Gastrocnemius medialis (tissue), 4 donors: Measurements from ENCODE around the gene RAB11B. TPM values are rescaled to one million over a fixed set of nuclear protein-coding genes. Genes with fewer than 3 reads are reported as not detected.

Source experiments
- ATAC-seq, 2 donors: fragments of 150-250 bp; one replicate each; pipeline ENCODE4 v1.9.1; 2016
- DNase-seq, 2 donors: peaks; one replicate each; pipeline ENCODE4 v3.0.0-alpha.2; 2019
- H3K27ac ChIP-seq, 4 donors: fragments of 200-600 bp; sonication (generic); 1 replicate in 1 of 4; 2 replicates in 3 of 4; pipeline ENCODE4 v1.5.1; 2016 to 2018; ENCODE audit warnings: mild to moderate bottlenecking in 2 of 4, moderate library complexity in 1 of 4
- H3K27me3 ChIP-seq, 3 donors: fragments of 200-600 bp; sonication (generic) in 2 of 3; 1 replicate in 1 of 3; 2 replicates in 2 of 3; pipeline versions ENCODE4 v1.5.1 to v1.6.0; 2016 to 2019; ENCODE audit warnings: mild to moderate bottlenecking in 1 of 3, moderate library complexity in 1 of 3
- H3K36me3 ChIP-seq, 2 donors: fragments of 200-600 bp; sonication (generic) in 1 of 2; one replicate each; pipeline ENCODE4 v1.5.1; 2017 to 2018
- H3K4me1 ChIP-seq, 2 donors: fragments of 200-600 bp; sonication (generic) in 1 of 2; one replicate each; pipeline ENCODE4 v1.5.1; 2016 to 2017; ENCODE audit warnings: mild to moderate bottlenecking in 2 of 2
- H3K4me3 ChIP-seq, 4 donors: fragments of 200-600 bp; sonication (generic) in 3 of 4; 1 replicate in 1 of 4; 2 replicates in 3 of 4; pipeline ENCODE4 v1.5.1; 2016 to 2019; ENCODE audit warnings: mild to moderate bottlenecking in 2 of 4
- H3K9me3 ChIP-seq, 3 donors: fragments of 200-600 bp; sonication (generic) in 2 of 3; 1 replicate in 1 of 3; 2 replicates in 2 of 3; pipeline ENCODE4 v1.5.1; 2016 to 2019
- CTCF ChIP-seq, 5 experiments: fragments of 450-650 bp in 3 of 5; fragments of 200-600 bp in 2 of 5; sonication (generic) in 2 of 5; IDR thresholded peaks in 4 of 5; conservative IDR thresholded peaks in 1 of 5; 1 replicate in 4 of 5; 2 replicates in 1 of 5; pipeline ENCODE4 v1.5.1; 2016 to 2019; ENCODE audit warnings: antibody characterized with exemption in 5 of 5, mild to moderate bottlenecking in 3 of 5, moderate library complexity in 3 of 5
- POLR2A ChIP-seq, 2 donors: fragments of 450-650 bp; IDR thresholded peaks; one replicate each; pipeline ENCODE4 v1.6.1; 2017; ENCODE audit warnings: antibody characterized with exemption in 2 of 2, mild to moderate bottlenecking in 2 of 2, moderate library complexity in 2 of 2
- in situ Hi-C, 4 donors: fragments of 200-750 bp; cut with MboI; loops; one replicate each; pipeline versions ENCODE4 v1.15.0 to v1.8.0; 2017; ENCODE audit warnings: low sequenced_read_pairs in 4 of 4
- intact Hi-C: fragments of 100-400 bp; cut with DNase I; formaldehyde crosslinking; loops from one replicate; pipeline ENCODE4 v1.15.1; 2023; ENCODE audit warnings: low total_unique reads
- total RNA-seq, 4 donors: library from RNA; depleted of rRNA; stranded (reverse); fragments of >200 nt; gene quantifications; one replicate each; pipeline versions ENCODE4 v1.1.0 to v1.2.3, GENCODE V29; 2016

The RAB11B gene
- total RNA-seq, 4 donors from 2014 or later: 13.4 to 42.9 (median 31.0) TPM

- Histone ChIP-seq H3K27ac (no peak overlapping the region), H3K36me3 (no peaks in the 10 kb centered on the region), H3K9me3 (peaks cover 0 to 5% (median 0%) of the 10 kb centered on the region in 3 donors), H3K4me1 (peaks cover 15 to 40% of the 10 kb centered on the region in 2 donors), H3K4me3 (no peak overlapping the region), H3K27me3 (no peaks in the 10 kb centered on the region)
- intact Hi-C loops (no loop called here), in situ Hi-C loops (loop anchor here in 3 of 4 donors (5.0 to 10.0 kb wide), 3 partner anchors 40 to 148 kb away; partner anchors contain the start of gene PRAM1 (in 2 of the 3))
- DNase-seq: no peak
- ATAC-seq: no peak
- TF ChIP-seq POLR2A (IDR thresholded peaks at IDR 0.05) (no peak), CTCF (IDR thresholded peaks at IDR 0.05 in 4 of 5, conservative IDR thresholded peaks at IDR 0.05 in 1 of 5) (no peak)
Observed at GRCh38 chr19:8357007-8357521, 33.1 kb upstream of the RAB11B start.

GRCh38 chr19:8358948-8359347, 31.2 kb upstream of the RAB11B start:
- DNase-seq (no peak), ATAC-seq (no peak)
- no peak for TF ChIP-seq CTCF (IDR thresholded peaks at IDR 0.05 in 4 of 5, conservative IDR thresholded peaks at IDR 0.05 in 1 of 5)
- in situ Hi-C loops (loop anchor here in 3 of 4 donors (5.0 to 10.0 kb wide), 3 partner anchors 38 to 146 kb away; partner anchors contain the start of gene PRAM1 (in 2 of the 3)), intact Hi-C loops (no loop called here)
- Histone ChIP-seq H3K27ac (no peak overlapping the region), H3K4me1 (peaks cover 23 to 43% of the 10 kb centered on the region in 2 donors), H3K9me3 (peaks cover 0 to 5% (median 0%) of the 10 kb centered on the region in 3 donors), H3K27me3 (no peaks in the 10 kb centered on the region), H3K4me3 (no peak overlapping the region), H3K36me3 (no peaks in the 10 kb centered on the region)

GRCh38 chr19:8360196-8360595, 30.0 kb upstream of the RAB11B start:
- intact Hi-C loops: no loop called here
- ATAC-seq: no peak
- peaks cover 27 to 45% of the 10 kb centered on the region in 2 donors for H3K4me1 ChIP-seq
- in situ Hi-C loops: no loop called here
- no peaks in the 10 kb centered on the region for H3K27me3 ChIP-seq
- H3K27ac ChIP-seq: no peak overlapping the region
- no peaks in the 10 kb centered on the region for H3K36me3 ChIP-seq
- no peak overlapping the region for H3K4me3 ChIP-seq
- H3K9me3 ChIP-seq: peaks cover 0 to 5% (median 0%) of the 10 kb centered on the region in 3 donors
- no peak for TF ChIP-seq CTCF (IDR thresholded peaks at IDR 0.05 in 4 of 5, conservative IDR thresholded peaks at IDR 0.05 in 1 of 5)
- TF ChIP-seq POLR2A (IDR thresholded peaks at IDR 0.05): no peak
- no peak for DNase-seq

GRCh38 chr19:8361921-8362793, 28.0 kb upstream of the RAB11B start:
- ATAC-seq (peak; percentile 88 to 93), DNase-seq (peak; percentile 97 to 99)
- Histone ChIP-seq H3K36me3 (no peaks in the 10 kb centered on the region), H3K27me3 (no peaks in the 10 kb centered on the region), H3K4me1 (peaks cover 36 to 63% of the 10 kb centered on the region in 2 donors), H3K27ac (peak overlapping the region; percentile 89 to 99 (median 95)), H3K9me3 (no peaks in the 10 kb centered on the region), H3K4me3 (peak overlapping the region; percentile 35 to 80 (median 59))
- intact Hi-C loops: loop anchor here (1.0 kb wide), 1 partner anchor 28 kb away; the partner anchor contains the start of gene RAB11B
- TF ChIP-seq CTCF (IDR thresholded peaks at IDR 0.05 in 4 of 5, conservative IDR thresholded peaks at IDR 0.05 in 1 of 5) (no peak), POLR2A (IDR thresholded peaks at IDR 0.05) (no peak)
- in situ Hi-C loops: no loop called here
